Hepatocyte (in vitro differentiated cells): Measurements from ENCODE around the gene RANBP1. TPM values are rescaled to one million over a fixed set of nuclear protein-coding genes. Genes with fewer than 3 reads are reported as not detected.

ENCODE experiments used
- DNase-seq: peaks from one replicate; pipeline ENCODE4 v3.0.0-alpha.2; 2016; ENCODE audit warnings: low spot score
- H2AFZ ChIP-seq: fragments of 200-600 bp; sonication (generic); 2 replicates; pipeline ENCODE4 v1.6.0; 2016; ENCODE audit warnings: antibody characterized with exemption, mild to moderate bottlenecking
- H3K27ac ChIP-seq: fragments of 200-600 bp; sonication (generic); 2 replicates; pipeline ENCODE4 v1.5.1; 2016; ENCODE audit warnings: mild to moderate bottlenecking
- H3K27me3 ChIP-seq: fragments of 200-600 bp; sonication (generic); 2 replicates; pipeline ENCODE4 v1.6.1; 2016
- H3K36me3 ChIP-seq: fragments of 200-600 bp; sonication (generic); replicated peaks from 2 replicates; pipeline ENCODE4 v1.5.1; 2016; ENCODE audit warnings: low read depth; ENCODE audit not compliant: insufficient read depth
- H3K4me1 ChIP-seq: fragments of 200-600 bp; sonication (generic); 2 replicates; pipeline ENCODE4 v1.5.1; 2016; ENCODE audit warnings: mild to moderate bottlenecking, moderate library complexity; ENCODE audit not compliant: insufficient read depth
- H3K4me2 ChIP-seq: fragments of 200-600 bp; sonication (generic); 2 replicates; pipeline ENCODE4 v1.6.0; 2016
- H3K4me3 ChIP-seq: fragments of 200-600 bp; sonication (generic); 2 replicates; pipeline ENCODE4 v1.5.1; 2016; ENCODE audit warnings: mild to moderate bottlenecking
- H3K79me2 ChIP-seq: fragments of 200-600 bp; sonication (generic); 2 replicates; pipeline ENCODE4 v1.6.0; 2017; ENCODE audit warnings: mild to moderate bottlenecking
- H3K9me2 ChIP-seq: fragments of 200-600 bp; sonication (generic); replicated peaks from 2 replicates; pipeline ENCODE4 v1.6.0; 2017; ENCODE audit warnings: mild to moderate bottlenecking; ENCODE audit not compliant: insufficient read depth
- H3K9me3 ChIP-seq: fragments of 200-600 bp; sonication (generic); 2 replicates; pipeline ENCODE4 v1.5.1; 2016; ENCODE audit warnings: low read depth, mild to moderate bottlenecking
- H4K20me1 ChIP-seq: fragments of 200-600 bp; sonication (generic); 2 replicates; pipeline ENCODE4 v1.6.0; 2016; ENCODE audit warnings: mild to moderate bottlenecking; ENCODE audit not compliant: insufficient read depth, poor library complexity, severe bottlenecking
- EZH2 ChIP-seq: fragments of 200-600 bp; sonication (generic); IDR thresholded peaks from 2 replicates; pipeline ENCODE4 v1.6.1; 2016; ENCODE audit warnings: antibody characterized with exemption, mild to moderate bottlenecking, borderline replicate concordance
- EZH2phosphoT487 ChIP-seq: fragments of 200-600 bp; sonication (generic); IDR thresholded peaks from one replicate; pipeline ENCODE4 v1.6.1; 2018; ENCODE audit warnings: antibody characterized with exemption, mild to moderate bottlenecking, low read depth, moderate library complexity; ENCODE audit not compliant: unreplicated experiment, severe bottlenecking
- WGBS: methylation state at CpG from one replicate; pipeline ENCODE4 v1.1.6; 2016; ENCODE audit warnings: low lambda C conversion rate; ENCODE audit errors: missing lambda C conversion rate; 5-methylcytosine and 5-hydroxymethylcytosine counted together
- polyA plus RNA-seq: library from polyadenylated mRNA; unstranded; fragments of >200 nt; fragmentation: Nextera tagmentation; extraction: Ambion mirVana; gene quantifications from 2 replicates; pipeline ENCODE4 v1.2.1, GENCODE V29; 2016
- total RNA-seq: library from RNA; depleted of rRNA; stranded (reverse); fragments of >200 nt; gene quantifications from 2 replicates; pipeline ENCODE4 v1.2.3, GENCODE V29; 2014
- TF ChIP-seq, protein P1 (sequence below): fragments of 200-600 bp; sonication (generic); IDR thresholded peaks from 2 replicates; pipeline ENCODE4 v1.5.1; 2016; ENCODE audit warnings: antibody characterized with exemption, mild to moderate bottlenecking; ENCODE audit not compliant: poor library complexity

The RANBP1 gene
- total and polyA plus RNA-seq, 2 experiments from 2014 or later = 189 to 227 TPM

DNA sequence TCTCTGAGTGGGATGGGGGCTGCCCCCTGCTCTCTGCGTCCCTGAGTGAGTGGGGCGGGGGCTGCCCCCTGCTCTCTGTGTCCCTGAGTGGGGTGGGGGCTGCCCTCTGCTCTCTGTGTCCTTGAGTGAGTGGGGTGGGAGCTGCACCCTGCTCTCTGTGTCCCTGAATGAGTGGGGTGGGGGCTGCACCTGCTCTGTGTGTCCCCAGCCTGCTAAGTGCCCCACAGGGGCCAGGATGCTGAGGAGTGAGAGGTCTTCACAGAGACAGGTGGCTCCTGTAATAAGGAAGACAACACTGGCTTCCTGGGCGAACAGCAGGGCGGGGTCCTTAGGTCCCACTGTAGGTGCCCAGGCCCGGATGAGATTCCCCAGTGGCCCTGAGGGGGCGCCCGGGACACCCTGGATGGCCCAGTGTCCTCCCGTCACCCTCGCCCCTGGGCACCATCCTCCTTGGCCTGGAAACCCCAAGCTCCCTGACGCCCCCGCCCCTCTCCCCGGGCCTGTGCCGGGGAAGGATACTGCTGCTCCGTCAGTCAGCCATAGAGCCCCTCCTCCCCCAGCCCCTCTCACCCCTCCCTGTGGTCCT is 38.8 kb downstream of the RANBP1 start:
- TF ChIP-seq EZH2phosphoT487 = no peak
- no peak for TF ChIP-seq EZH2
- TF ChIP-seq, protein P1, sequence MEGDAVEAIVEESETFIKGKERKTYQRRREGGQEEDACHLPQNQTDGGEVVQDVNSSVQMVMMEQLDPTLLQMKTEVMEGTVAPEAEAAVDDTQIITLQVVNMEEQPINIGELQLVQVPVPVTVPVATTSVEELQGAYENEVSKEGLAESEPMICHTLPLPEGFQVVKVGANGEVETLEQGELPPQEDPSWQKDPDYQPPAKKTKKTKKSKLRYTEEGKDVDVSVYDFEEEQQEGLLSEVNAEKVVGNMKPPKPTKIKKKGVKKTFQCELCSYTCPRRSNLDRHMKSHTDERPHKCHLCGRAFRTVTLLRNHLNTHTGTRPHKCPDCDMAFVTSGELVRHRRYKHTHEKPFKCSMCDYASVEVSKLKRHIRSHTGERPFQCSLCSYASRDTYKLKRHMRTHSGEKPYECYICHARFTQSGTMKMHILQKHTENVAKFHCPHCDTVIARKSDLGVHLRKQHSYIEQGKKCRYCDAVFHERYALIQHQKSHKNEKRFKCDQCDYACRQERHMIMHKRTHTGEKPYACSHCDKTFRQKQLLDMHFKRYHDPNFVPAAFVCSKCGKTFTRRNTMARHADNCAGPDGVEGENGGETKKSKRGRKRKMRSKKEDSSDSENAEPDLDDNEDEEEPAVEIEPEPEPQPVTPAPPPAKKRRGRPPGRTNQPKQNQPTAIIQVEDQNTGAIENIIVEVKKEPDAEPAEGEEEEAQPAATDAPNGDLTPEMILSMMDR = no peak
- H3K9me2 ChIP-seq = no peaks in the 10 kb centered on the region
- WGBS = 93% methylated on average over 8 of the region's 14 CpGs
- H3K9me3 ChIP-seq = no peaks in the 10 kb centered on the region
- no peak overlapping the region for H3K4me2 ChIP-seq
- H3K27ac ChIP-seq = peak overlapping the region; percentile 73
- no peaks in the 10 kb centered on the region for H3K27me3 ChIP-seq
- no peaks in the 10 kb centered on the region for H3K36me3 ChIP-seq
- DNase-seq = no peak
- H3K4me3 ChIP-seq = no peak overlapping the region
- H4K20me1 ChIP-seq = no peaks in the 10 kb centered on the region
- no peak overlapping the region for H2AFZ ChIP-seq
- no peaks in the 10 kb centered on the region for H3K4me1 ChIP-seq
- H3K79me2 ChIP-seq = no peaks in the 10 kb centered on the region

DNA sequence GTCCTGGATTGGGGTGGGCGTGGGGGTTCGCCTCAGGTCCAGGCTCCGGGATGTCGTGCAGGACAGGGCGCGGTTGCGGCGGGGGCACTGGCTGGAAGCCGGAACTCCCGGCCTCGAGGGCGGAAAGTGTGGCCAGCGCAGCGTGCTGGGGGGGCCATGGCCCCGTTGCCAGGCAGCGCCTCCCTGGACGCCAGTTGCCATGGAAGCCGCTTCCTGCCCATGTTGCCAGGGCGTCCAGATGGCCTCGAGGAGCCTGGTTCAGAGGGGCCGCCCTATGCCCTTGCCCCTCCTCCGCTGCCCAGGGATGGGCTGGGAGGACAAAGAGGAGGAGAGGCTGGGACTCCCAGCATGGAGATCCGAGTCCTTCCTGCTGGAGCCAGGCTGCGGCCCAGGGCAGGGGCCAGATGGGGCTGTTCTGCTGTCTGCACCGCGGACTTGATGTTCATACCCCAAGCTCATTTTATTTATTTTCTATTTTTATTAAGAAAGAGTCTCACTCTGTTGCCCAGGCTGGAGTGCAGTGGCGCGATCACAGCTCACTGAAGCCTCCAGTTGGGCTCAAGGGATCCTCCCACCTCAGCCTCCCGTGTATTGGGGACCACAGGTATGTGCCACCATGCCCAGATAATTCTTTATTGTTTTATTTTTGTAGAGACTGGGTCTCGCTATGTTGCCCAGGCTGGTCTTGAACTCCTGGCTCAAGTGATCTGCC is 39.6 kb downstream of the RANBP1 start:
- no peaks in the 10 kb centered on the region for H4K20me1 ChIP-seq
- no peak overlapping the region for H2AFZ ChIP-seq
- DNase-seq = no peak
- TF ChIP-seq, protein P1 = no peak
- TF ChIP-seq EZH2 (no peak), EZH2phosphoT487 (no peak)
- no peak overlapping the region for H3K4me3 ChIP-seq
- H3K27ac ChIP-seq = no peak overlapping the region
- H3K27me3 ChIP-seq = no peaks in the 10 kb centered on the region
- H3K4me2 ChIP-seq = no peak overlapping the region
- no peaks in the 10 kb centered on the region for H3K36me3 ChIP-seq
- no peaks in the 10 kb centered on the region for H3K4me1 ChIP-seq
- H3K79me2 ChIP-seq = no peaks in the 10 kb centered on the region
- 89% methylated on average over 20 of the region's 30 CpGs for WGBS
- H3K9me3 ChIP-seq = no peaks in the 10 kb centered on the region
- no peaks in the 10 kb centered on the region for H3K9me2 ChIP-seq

DNA sequence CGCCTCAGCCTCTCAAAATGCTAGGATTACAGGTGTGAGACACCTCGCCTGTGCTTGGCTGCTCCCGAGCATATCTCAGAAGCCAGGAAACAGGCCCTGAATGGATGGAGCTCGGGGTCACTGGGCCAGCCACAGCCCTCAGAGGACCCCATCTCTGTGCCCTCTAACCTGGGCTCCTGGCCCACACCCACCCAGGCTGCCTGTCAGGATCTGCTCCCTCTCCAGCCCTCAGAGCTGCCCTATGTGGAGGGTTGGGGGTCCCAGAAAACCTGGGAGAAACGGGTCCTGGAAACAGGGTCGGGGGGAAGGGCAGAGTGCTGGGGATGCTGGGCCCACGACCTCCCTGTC is 40.1 kb downstream of the RANBP1 start:
- H3K4me2 ChIP-seq = no peak overlapping the region
- H3K79me2 ChIP-seq = no peaks in the 10 kb centered on the region
- no peaks in the 10 kb centered on the region for H3K27me3 ChIP-seq
- no peak for DNase-seq
- no peak overlapping the region for H2AFZ ChIP-seq
- H3K9me3 ChIP-seq = no peaks in the 10 kb centered on the region
- TF ChIP-seq EZH2 (no peak), EZH2phosphoT487 (no peak)
- TF ChIP-seq, protein P1 = no peak
- no peaks in the 10 kb centered on the region for H3K4me1 ChIP-seq
- no peaks in the 10 kb centered on the region for H4K20me1 ChIP-seq
- no peak overlapping the region for H3K4me3 ChIP-seq
- H3K36me3 ChIP-seq = no peaks in the 10 kb centered on the region
- 71% methylated on average over 7 of the region's 7 CpGs for WGBS
- no peak overlapping the region for H3K27ac ChIP-seq
- H3K9me2 ChIP-seq = no peaks in the 10 kb centered on the region
